HCEC 1CT (cell line): Measurements from ENCODE around the gene LIPK.

Experiments
- DNase-seq: peaks from one replicate; pipeline ENCODE4 v3.0.0-alpha.2; 2017

Gene LIPK

GRCh38 chr10:88788924-88789323, 82.9 kb downstream of the LIPK start:
- DNase-seq, result no peak

GRCh38 chr10:88791924-88792323, 85.9 kb downstream of the LIPK start:
- DNase-seq, result peak; percentile 28

- DNase-seq, result peak; percentile 82
These were observed 86.6 kb downstream of the LIPK start for GRCh38 chr10:88792661-88793060.

- DNase-seq, result peak; percentile 64
These were observed 87.8 kb downstream of the LIPK start for GRCh38 chr10:88793712-88794299.

GRCh38 chr10:88794731-88795130, 88.7 kb downstream of the LIPK start:
- DNase-seq, result no peak

GRCh38 chr10:88800152-88801125, 94.4 kb downstream of the LIPK start:
- peak; percentile 8 for DNase-seq
